Measurements from ENCODE around the gene NHLH2.

Gene NHLH2

GRCh38 chr1:115828101-115829022, 12.6 kb downstream of the NHLH2 start:
- TF ChIP-seq PAX5 (IDR thresholded peaks at IDR 0.05; ENCODE audit: insufficient read depth, low read length, severe bottlenecking), result no peak
- no peak for TF ChIP-seq POU2F2 (IDR thresholded peaks at IDR 0.05; ENCODE audit: low read depth, low read length)
- no peak for TF ChIP-seq POLR2A (IDR thresholded peaks at IDR 0.05; ENCODE audit: low read depth, low read length)
- TF ChIP-seq TAF1 (IDR thresholded peaks at IDR 0.05; ENCODE audit: low read depth, low read length), result no peak
- TF ChIP-seq SPI1 (IDR thresholded peaks at IDR 0.05; ENCODE audit: low read depth, low read length), result no peak
- no peak for TF ChIP-seq POLR2AphosphoS5 (IDR thresholded peaks at IDR 0.05; ENCODE audit: low read depth, low read length)
- FAIRE-seq (no peak), DNase-seq (ENCODE audit: insufficient read length, low spot score) (no peak)

- FAIRE-seq (no peak), DNase-seq (ENCODE audit: insufficient read length, low spot score) (no peak)
- TF ChIP-seq SPI1 (IDR thresholded peaks at IDR 0.05; ENCODE audit: low read depth, low read length), result no peak
- TF ChIP-seq PAX5 (IDR thresholded peaks at IDR 0.05; ENCODE audit: insufficient read depth, low read length, severe bottlenecking), result no peak
- TF ChIP-seq POLR2AphosphoS5 (IDR thresholded peaks at IDR 0.05; ENCODE audit: low read depth, low read length), result no peak
- no peak for TF ChIP-seq POU2F2 (IDR thresholded peaks at IDR 0.05; ENCODE audit: low read depth, low read length)
- no peak for TF ChIP-seq TAF1 (IDR thresholded peaks at IDR 0.05; ENCODE audit: low read depth, low read length)
- no peak for TF ChIP-seq POLR2A (IDR thresholded peaks at IDR 0.05; ENCODE audit: low read depth, low read length)
These were observed 13.4 kb downstream of the NHLH2 start for GRCh38 chr1:115827452-115828044.

GRCh38 chr1:115826628-115827027, 14.3 kb downstream of the NHLH2 start:
- DNase-seq (ENCODE audit: insufficient read length, low spot score) (no peak), FAIRE-seq (no peak)
- no peak for TF ChIP-seq TAF1 (IDR thresholded peaks at IDR 0.05; ENCODE audit: low read depth, low read length)

GRCh38 chr1:115822117-115822516, 18.8 kb downstream of the NHLH2 start:
- FAIRE-seq (no peak), DNase-seq (ENCODE audit: insufficient read length, low spot score) (no peak)
- no peak for TF ChIP-seq POLR2A (IDR thresholded peaks at IDR 0.05; ENCODE audit: low read depth, low read length)
- TF ChIP-seq POLR2AphosphoS5 (IDR thresholded peaks at IDR 0.05; ENCODE audit: low read depth, low read length), result no peak
- no peak for TF ChIP-seq TAF1 (IDR thresholded peaks at IDR 0.05; ENCODE audit: low read depth, low read length)
- no peak for TF ChIP-seq SPI1 (IDR thresholded peaks at IDR 0.05; ENCODE audit: low read depth, low read length)
- TF ChIP-seq PAX5 (IDR thresholded peaks at IDR 0.05; ENCODE audit: insufficient read depth, low read length, severe bottlenecking), result no peak
- no peak for TF ChIP-seq POU2F2 (IDR thresholded peaks at IDR 0.05; ENCODE audit: low read depth, low read length)

GRCh38 chr1:115815694-115816093, 25.2 kb downstream of the NHLH2 start:
- DNase-seq (ENCODE audit: insufficient read length, low spot score) (no peak), FAIRE-seq (no peak)
- TF ChIP-seq POU2F2 (IDR thresholded peaks at IDR 0.05; ENCODE audit: low read depth, low read length) (no peak), POLR2A (IDR thresholded peaks at IDR 0.05; ENCODE audit: low read depth, low read length) (no peak), TAF1 (IDR thresholded peaks at IDR 0.05; ENCODE audit: low read depth, low read length) (no peak), SPI1 (IDR thresholded peaks at IDR 0.05; ENCODE audit: low read depth, low read length) (no peak), POLR2AphosphoS5 (IDR thresholded peaks at IDR 0.05; ENCODE audit: low read depth, low read length) (no peak), PAX5 (IDR thresholded peaks at IDR 0.05; ENCODE audit: insufficient read depth, low read length, severe bottlenecking) (no peak)

- TF ChIP-seq POLR2AphosphoS5 (IDR thresholded peaks at IDR 0.05; ENCODE audit: low read depth, low read length) (no peak), TAF1 (IDR thresholded peaks at IDR 0.05; ENCODE audit: low read depth, low read length) (no peak), SPI1 (IDR thresholded peaks at IDR 0.05; ENCODE audit: low read depth, low read length) (no peak), PAX5 (IDR thresholded peaks at IDR 0.05; ENCODE audit: insufficient read depth, low read length, severe bottlenecking) (no peak), POU2F2 (IDR thresholded peaks at IDR 0.05; ENCODE audit: low read depth, low read length) (no peak), POLR2A (IDR thresholded peaks at IDR 0.05; ENCODE audit: low read depth, low read length) (no peak)
- FAIRE-seq (no peak), DNase-seq (ENCODE audit: insufficient read length, low spot score) (no peak)
These were observed 26.1 kb downstream of the NHLH2 start for GRCh38 chr1:115814685-115815398.

- TF ChIP-seq PAX5 (IDR thresholded peaks at IDR 0.05; ENCODE audit: insufficient read depth, low read length, severe bottlenecking) (no peak), POLR2AphosphoS5 (IDR thresholded peaks at IDR 0.05; ENCODE audit: low read depth, low read length) (no peak), SPI1 (IDR thresholded peaks at IDR 0.05; ENCODE audit: low read depth, low read length) (no peak), TAF1 (IDR thresholded peaks at IDR 0.05; ENCODE audit: low read depth, low read length) (no peak), POLR2A (IDR thresholded peaks at IDR 0.05; ENCODE audit: low read depth, low read length) (no peak), POU2F2 (IDR thresholded peaks at IDR 0.05; ENCODE audit: low read depth, low read length) (no peak)
- no peak for DNase-seq (ENCODE audit: insufficient read length, low spot score)
- no peak for FAIRE-seq
These were observed 27.2 kb downstream of the NHLH2 start for GRCh38 chr1:115813727-115814126.

GRCh38 chr1:115811140-115811828, 29.6 kb downstream of the NHLH2 start:
- DNase-seq (ENCODE audit: insufficient read length, low spot score) (no peak), FAIRE-seq (no peak)
- no peak for TF ChIP-seq SPI1 (IDR thresholded peaks at IDR 0.05; ENCODE audit: low read depth, low read length)
- TF ChIP-seq POU2F2 (IDR thresholded peaks at IDR 0.05; ENCODE audit: low read depth, low read length), result no peak
- TF ChIP-seq TAF1 (IDR thresholded peaks at IDR 0.05; ENCODE audit: low read depth, low read length), result no peak
- TF ChIP-seq POLR2A (IDR thresholded peaks at IDR 0.05; ENCODE audit: low read depth, low read length), result no peak
- TF ChIP-seq POLR2AphosphoS5 (IDR thresholded peaks at IDR 0.05; ENCODE audit: low read depth, low read length), result no peak
- TF ChIP-seq PAX5 (IDR thresholded peaks at IDR 0.05; ENCODE audit: insufficient read depth, low read length, severe bottlenecking), result no peak

- TF ChIP-seq POLR2AphosphoS5 (IDR thresholded peaks at IDR 0.05; ENCODE audit: low read depth, low read length), result no peak
- no peak for TF ChIP-seq SPI1 (IDR thresholded peaks at IDR 0.05; ENCODE audit: low read depth, low read length)
- no peak for TF ChIP-seq POLR2A (IDR thresholded peaks at IDR 0.05; ENCODE audit: low read depth, low read length)
- TF ChIP-seq TAF1 (IDR thresholded peaks at IDR 0.05; ENCODE audit: low read depth, low read length), result no peak
- no peak for TF ChIP-seq PAX5 (IDR thresholded peaks at IDR 0.05; ENCODE audit: insufficient read depth, low read length, severe bottlenecking)
- TF ChIP-seq POU2F2 (IDR thresholded peaks at IDR 0.05; ENCODE audit: low read depth, low read length), result no peak
- FAIRE-seq (no peak), DNase-seq (ENCODE audit: insufficient read length, low spot score) (no peak)
These were observed 30.3 kb downstream of the NHLH2 start for GRCh38 chr1:115810609-115811008.
